AG10803 (cell line): ENCODE measurements around the gene MED25.
A peak's percentile ranks its signal among the peaks of the same experiment; 100 is the strongest.
"Not testable (repeated sequence)": the region's sequence is repeated elsewhere in the genome, so short reads cannot be mapped to it uniquely, and the experiment has no call there.

Source experiments
- DNase-seq: peaks from one replicate; pipeline ENCODE4 v3.0.0; 2010; ENCODE audit warnings: low read depth
- H3K4me3 ChIP-seq: 2 replicates; pipeline ENCODE4 v1.5.1; 2011; ENCODE audit warnings: mild to moderate bottlenecking, low read length, control low read depth
- CTCF ChIP-seq: conservative IDR thresholded peaks from 2 replicates; pipeline ENCODE4 v1.5.1; 2011; ENCODE audit warnings: mild to moderate bottlenecking, low read length, control low read depth, inconsistent platforms

Gene MED25

GRCh38 chr19:49816590-49816989 lies 1.5 kb upstream of the MED25 start:
- TF ChIP-seq CTCF = no peak
- DNase-seq = no peak
- peak overlapping the region; percentile 39 for H3K4me3 ChIP-seq

- no peak for DNase-seq
- no peak for TF ChIP-seq CTCF
- H3K4me3 ChIP-seq = peak overlapping the region; percentile 99
Observed at GRCh38 chr19:49818649-49819370, 721 bp downstream of the MED25 start.

- DNase-seq = not testable (repeated sequence)
- peak overlapping the region; percentile 99 for H3K4me3 ChIP-seq
Observed at GRCh38 chr19:49819452-49820115, 1.5 kb downstream of the MED25 start.

GRCh38 chr19:49820125-49820524 lies 2.0 kb downstream of the MED25 start:
- DNase-seq = no peak
- no peak overlapping the region for H3K4me3 ChIP-seq
- TF ChIP-seq CTCF = no peak

- TF ChIP-seq CTCF = no peak
- H3K4me3 ChIP-seq = no peak overlapping the region
- no peak for DNase-seq
Observed at GRCh38 chr19:49823472-49823871, 5.4 kb downstream of the MED25 start.

GRCh38 chr19:49824662-49825061 lies 6.6 kb downstream of the MED25 start:
- no peak overlapping the region for H3K4me3 ChIP-seq
- DNase-seq = no peak
- TF ChIP-seq CTCF = no peak

GRCh38 chr19:49827034-49827433 lies 8.9 kb downstream of the MED25 start:
- no peak for TF ChIP-seq CTCF
- DNase-seq = no peak
- no peak overlapping the region for H3K4me3 ChIP-seq
